Right renal pelvis (tissue), 4 donors: ENCODE results near the gene FAAP20. TPM values are rescaled to one million over a fixed set of nuclear protein-coding genes. Genes with fewer than 3 reads are reported as not detected.

Experiments used
- DNase-seq, 4 donors: peaks; one replicate each; pipeline ENCODE4 v3.0.0-alpha.2; 2013; ENCODE audit warnings: low read depth in 4 of 4, low spot score in 3 of 4, missing footprints in 1 of 4
- polyA plus RNA-seq, 4 donors: library from polyadenylated mRNA; unstranded; fragments of 120-200 nt; gene quantifications; one replicate each; pipeline ENCODE4 v1.2.1, GENCODE V29; 2013; ENCODE audit not compliant: insufficient read length in 4 of 4

The FAAP20 gene
- polyA plus RNA-seq, 4 donors = 31.9 to 68.8 (median 36.5) TPM

DNA sequence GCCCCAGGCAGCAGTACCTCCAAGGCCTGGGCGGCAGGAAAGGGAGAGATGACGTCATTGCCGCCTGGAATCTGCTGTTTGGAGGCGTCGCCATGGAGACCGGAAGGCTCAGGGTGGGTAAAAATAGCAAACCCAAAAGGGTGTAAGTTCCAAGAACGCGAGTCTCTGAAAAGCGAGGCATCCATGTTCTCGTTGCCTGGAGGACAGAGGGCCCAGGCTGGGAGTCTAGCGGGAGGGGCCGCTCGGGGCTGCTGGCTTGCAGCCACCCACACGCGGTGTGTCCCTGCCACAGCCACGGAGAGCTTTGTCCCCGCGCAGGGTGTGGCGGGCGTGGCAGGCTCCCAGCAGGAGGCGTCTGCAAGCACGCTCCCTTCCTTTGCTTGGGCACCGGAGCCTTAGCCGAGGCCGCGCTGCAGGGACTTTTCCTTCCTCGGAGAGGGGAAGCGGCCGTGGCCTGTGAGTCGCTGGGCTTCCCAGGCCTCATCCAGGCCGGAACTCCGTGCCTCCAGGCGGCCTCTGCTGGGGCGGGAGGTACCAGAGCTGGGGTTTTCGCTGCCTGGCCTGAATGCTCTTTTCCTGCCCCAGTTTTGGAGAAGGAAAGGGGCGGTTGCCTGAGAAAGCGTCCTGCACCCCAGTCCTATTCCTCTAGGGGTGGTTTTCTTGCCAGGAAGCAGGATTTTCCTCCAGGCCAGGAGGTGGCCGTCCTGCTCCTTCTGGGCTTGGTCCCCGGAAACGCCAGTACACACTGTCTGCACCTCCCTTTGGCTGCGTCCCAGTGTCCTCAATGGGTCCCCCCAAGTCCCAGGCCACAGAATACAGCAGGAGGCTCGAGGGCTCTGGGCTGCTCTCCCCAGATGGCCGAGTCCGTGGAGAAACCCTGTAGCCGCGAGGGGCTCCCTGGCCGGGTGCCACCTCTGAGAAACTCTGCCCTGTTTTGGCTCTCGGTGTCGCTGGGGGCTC lies 18.2 kb upstream of the FAAP20 start:
- peak in 3 of 4 donors; percentile 88 to 90 (median 89) for DNase-seq

- DNase-seq = no peak
These were observed 17.6 kb upstream of the FAAP20 start for GRCh38 chr1:2212274-2212531.

GRCh38 chr1:2210786-2211185 lies 16.2 kb upstream of the FAAP20 start:
- DNase-seq = no peak

GRCh38 chr1:2210084-2210653 lies 15.6 kb upstream of the FAAP20 start:
- no peak for DNase-seq

DNA sequence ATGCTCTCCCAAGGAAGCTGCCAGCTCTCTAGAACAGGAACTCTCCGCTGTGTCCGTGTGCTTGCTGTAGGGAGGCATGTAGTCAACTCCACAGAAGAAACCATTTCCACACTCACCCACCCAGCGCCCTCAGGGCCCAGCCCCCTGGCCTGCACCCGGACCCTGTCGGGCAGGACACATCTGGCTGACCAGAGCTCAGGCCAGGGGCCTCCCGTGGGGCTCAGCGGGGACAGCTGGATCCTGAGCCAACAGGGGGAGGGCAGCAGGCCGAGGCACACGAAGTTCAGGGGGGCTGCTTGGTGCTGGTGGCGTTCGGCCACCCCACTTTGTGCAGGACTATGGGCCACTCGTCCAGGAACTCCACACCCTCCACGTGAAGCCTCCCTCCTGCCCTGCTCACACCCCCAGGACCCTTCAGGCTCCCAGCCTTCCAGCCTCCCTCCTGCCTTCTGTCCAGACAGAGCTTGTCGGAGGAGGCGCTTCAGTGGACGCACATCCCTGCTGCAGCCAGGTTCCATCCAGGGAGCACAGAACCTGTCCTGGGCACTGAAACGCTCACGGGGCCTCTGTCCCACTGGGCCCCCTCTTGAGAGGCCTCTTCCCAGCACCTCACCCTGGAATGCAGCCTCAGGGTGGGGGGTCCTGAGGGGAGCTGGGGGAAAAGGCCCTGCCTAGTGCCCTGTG lies 15.0 kb upstream of the FAAP20 start:
- no peak for DNase-seq

- no peak for DNase-seq
These were observed 14.0 kb upstream of the FAAP20 start for GRCh38 chr1:2208309-2209239.

DNA sequence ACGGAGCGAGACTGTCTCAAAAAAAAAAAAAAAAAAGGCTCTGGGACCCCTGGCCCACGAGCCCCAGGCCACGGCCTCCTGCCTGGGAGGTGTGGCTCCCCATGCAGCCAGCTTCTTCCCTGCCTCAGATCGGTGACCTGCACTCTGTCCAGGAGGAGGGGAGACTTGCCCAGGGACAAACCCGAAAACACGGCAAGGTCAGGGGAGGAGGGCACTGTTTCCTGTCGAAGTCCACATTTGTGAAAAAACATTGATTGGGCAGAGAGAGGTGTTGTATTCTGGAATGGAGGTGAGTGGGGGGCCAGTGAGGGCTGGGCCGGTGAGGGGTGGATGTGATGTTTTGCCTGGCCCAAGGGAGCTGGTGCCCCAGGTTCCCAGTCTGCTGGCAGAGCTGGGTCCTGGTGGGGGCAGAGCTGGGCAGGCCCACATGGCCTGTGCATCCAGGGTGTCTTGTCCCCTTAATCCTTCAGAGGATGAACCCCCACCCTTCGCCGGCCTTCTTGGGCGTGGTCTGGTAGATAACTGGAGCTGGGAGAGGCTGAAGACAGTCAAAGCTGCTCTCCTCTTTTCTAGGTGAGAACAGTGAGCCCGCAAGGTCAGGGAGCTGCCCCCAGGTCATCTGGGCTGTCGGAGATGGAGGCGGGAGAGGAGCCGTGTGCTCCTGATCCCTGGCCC lies 12.4 kb upstream of the FAAP20 start:
- no peak for DNase-seq

DNA sequence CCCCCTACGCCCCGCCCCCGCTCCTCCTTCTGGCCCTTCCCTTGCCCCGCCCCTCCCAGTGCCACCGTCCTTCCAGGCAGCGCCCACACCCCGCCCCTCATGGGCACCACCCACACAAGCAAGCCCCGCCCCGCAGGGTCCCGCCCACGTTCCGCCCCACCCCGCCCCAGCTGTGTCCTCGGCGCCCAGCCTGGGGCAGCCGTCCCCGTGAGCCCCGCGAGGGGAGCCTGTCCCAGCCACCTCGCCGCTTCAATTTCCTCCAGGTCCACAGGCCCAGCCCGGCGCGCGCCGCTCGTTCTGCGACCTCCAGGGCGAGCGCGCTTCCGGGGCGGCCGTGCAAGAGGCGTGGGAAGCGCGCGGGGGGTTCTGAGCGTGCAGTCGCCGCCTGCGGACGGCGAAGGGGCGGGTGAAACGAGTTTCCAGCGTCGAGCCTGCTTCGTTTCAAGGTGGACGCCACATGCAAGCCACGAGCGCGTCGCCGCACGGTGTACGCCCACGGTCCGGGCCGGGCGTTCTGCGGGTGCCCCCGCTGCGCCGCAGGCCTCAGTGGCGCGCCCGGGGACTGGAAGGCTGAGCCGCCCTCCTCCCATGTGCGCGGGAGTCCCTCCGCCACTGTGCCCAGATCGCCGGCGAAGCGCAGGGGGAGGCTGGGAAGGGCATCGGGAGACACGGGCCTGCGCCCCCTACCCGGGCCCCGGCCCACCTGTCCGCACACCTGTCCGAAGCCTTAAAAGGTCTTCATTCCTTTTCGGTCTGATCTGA lies 10.8 kb upstream of the FAAP20 start:
- DNase-seq = peak in 2 of 4 donors; percentile 80 to 84

GRCh38 chr1:2204415-2205190 lies 10.0 kb upstream of the FAAP20 start:
- DNase-seq = peak in 1 of 4 donors; percentile 63

DNA sequence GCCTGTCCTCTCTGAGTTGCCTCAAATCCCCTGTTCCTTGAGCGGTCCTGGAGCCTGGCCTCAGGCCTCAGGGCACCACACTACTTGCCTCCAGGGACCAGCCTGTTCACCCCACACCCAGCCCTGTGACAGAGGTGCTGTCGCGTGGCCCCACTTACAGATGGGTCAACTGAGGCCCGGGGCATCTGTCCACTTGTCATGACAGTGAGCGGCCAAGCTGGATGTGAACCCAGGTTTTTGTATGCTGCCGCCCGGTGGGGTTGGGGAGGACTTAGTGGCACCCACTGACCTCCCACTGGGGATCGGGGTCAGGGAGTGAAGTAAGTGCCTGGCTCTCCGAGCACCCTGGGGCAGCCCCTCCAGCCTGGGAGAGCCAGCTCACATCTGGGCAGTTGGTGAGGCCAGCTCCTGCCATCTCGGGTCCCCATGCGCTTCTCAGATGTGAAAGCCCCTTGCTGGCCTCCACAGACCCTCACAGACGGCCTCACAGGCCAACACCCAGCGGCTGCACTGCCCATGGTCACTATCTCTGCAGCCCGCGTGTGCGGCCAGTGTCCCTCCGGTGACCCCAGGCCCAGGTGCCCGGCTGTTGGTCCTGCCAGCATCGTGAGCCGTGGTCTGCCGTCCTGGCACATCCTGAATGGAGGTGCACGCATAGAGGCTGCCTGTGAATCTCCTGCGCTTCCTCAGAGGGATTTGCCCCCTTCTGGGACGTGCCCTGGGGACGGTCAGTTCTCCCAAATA lies 9.3 kb upstream of the FAAP20 start:
- DNase-seq = no peak

- DNase-seq = no peak
These were observed 8.4 kb upstream of the FAAP20 start for GRCh38 chr1:2202843-2203601.

DNA sequence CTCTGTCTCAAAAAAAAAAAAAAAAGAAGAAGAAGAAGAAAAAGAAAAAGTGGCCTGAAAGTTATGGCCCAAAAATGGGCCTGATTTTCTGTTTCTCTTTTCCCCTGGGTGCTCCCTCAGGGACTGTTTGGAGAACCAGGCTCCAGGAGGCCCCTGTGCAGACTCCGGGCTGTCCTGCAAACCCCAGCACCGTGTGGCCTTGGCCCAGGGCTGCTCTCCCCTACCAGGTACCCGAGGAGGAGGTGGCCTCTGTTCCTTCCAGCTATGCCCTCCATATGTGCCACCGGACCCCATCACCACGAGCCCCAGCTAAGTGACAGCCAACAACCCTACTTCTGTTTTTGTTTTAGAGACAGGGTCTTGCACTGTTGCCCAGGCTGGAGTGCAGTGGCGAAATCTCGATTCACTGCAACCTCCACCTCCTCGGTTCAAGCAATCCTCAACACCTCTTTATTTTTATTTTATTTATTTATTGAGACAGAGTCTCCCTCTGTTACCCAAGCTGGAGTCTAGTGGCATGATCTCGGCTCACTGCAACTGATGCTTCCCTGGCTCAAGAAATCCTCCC lies 7.5 kb upstream of the FAAP20 start:
- no peak for DNase-seq

DNA sequence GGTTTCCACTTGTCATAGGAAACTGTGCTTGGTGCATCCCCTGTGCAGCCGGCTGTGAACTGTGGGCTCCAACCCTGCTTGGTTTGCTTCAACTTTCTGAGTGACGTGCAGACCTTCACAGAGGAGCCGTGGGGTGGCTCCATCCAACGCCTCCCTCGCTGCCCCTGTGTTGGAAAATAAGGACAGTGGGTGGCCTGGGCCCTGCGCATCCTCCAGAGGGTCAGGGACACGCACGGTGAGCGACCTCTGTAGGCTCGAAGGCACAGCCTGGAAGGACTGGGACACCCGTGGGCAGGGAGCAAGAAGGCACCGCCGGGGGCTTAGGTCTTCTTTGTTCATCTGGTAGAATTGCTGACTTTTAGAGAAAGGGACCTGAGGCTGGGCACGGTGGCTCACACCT lies 6.5 kb upstream of the FAAP20 start:
- no peak for DNase-seq

- no peak for DNase-seq
These were observed 5.9 kb upstream of the FAAP20 start for GRCh38 chr1:2200308-2200943.

- DNase-seq = peak in 3 of 4 donors; percentile 75 to 81 (median 77)
These were observed 4.7 kb upstream of the FAAP20 start for GRCh38 chr1:2199042-2199810.

DNA sequence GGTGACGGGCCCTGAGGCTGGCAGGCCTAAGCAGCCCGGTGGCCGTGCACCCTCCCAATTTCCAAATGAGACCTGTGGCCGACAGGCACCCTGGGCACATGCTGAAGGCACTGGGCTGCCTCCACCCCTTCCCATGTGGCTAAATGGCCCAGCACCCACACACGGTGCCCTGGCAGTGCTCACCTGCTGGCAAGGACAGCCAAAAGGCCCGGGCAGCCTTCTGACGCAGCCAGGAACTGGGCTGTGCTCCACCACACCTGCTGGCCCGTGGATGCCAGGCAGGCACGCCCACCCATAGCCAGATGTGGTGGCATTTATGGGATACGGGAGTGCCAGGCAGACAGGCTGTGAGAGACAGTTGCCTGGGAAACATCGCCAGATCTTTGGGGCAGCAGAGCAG lies 4.0 kb upstream of the FAAP20 start:
- DNase-seq = no peak
